ENCODE results near the gene ASGR2. TPM values are rescaled to one million over a fixed set of nuclear protein-coding genes. Genes with fewer than 3 reads are reported as not detected.
A peak's percentile ranks its signal among the peaks of the same experiment; 100 is the strongest.

ASGR2 gene
- total and polyA plus RNA-seq, 2 of the 13 experiments (the other 11 are each of a cell fraction or from before 2014, with no cell fraction given) = 320 to 754 TPM

DNA sequence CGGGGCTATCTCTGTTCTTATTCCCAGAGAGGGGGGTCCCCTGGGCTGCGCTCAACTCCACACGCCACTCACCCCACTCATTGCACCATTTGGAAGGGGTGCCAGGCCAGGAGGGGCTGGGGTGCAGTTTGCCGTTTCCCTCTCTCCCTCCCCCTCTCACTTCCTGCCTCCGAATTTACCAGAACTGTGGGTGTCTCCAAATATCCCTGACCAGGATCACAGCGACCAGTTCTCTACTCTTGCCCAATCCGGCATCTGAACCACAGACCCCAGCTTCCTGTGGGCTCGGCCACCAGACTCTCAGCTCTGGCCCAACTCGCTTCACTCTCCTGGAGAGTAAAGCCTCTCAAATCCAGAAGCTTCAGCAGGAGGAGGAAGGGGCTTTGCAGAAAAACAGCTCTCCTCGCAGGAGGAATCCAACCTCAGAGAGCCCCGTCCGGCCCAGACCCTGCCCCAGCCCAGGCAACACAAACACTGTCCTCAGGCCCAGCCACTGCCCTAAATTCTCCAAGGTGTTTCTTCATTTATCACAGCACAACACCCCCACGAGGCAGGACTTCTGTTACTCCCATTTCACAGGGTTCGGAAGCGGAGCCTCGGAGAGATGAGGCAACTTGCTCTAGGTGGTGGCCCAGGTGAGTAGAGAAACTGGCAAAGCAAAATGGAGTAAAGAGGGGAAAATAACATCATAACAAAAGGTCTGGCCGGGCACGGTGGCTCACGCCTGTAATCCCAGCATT is 423 bp upstream of the ASGR2 start:
- Histone ChIP-seq H3K9ac (ENCODE audit: insufficient read depth, low read depth, low read length) (peak overlapping the region; percentile 97), H3K27ac (ENCODE audit: extremely low read length, insufficient read depth, low read length) (peak overlapping the region; percentile 98), H2AFZ (ENCODE audit: low read length) (no peak overlapping the region), H3K4me3 (replicated peaks in 1 of 3; ENCODE audit: insufficient read depth in 1 of 3, low read depth in 2 of 3, low read length in 3 of 3) (peak overlapping the region; percentile 86 to 99 (median 88)), H3K27me3 (ENCODE audit: control insufficient read depth in 1 of 2, insufficient read depth in 2 of 2, low read length in 2 of 2) (peaks cover 0 to 5% of the 10 kb centered on the region in 2 experiments; a peak in 1 of 5 replicates), H3K4me1 (ENCODE audit: insufficient read depth, low read length) (peaks cover 87% of the 10 kb centered on the region), H3K36me3 (replicated peaks in 1 of 2; ENCODE audit: control insufficient read depth in 1 of 2, insufficient read depth in 2 of 2, low read length in 2 of 2) (peaks cover 0 to 10% of the 10 kb centered on the region in 2 experiments; a peak in 3 of 5 replicates), H3K9me3 (ENCODE audit: low read length) (no peaks in the 10 kb centered on the region), H4K20me1 (ENCODE audit: insufficient read depth, low read length) (peaks cover 3% of the 10 kb centered on the region; the same call in 1 of the 2 replicates), H3K79me2 (ENCODE audit: insufficient read depth, low read length) (peaks cover 49% of the 10 kb centered on the region), H3K4me2 (ENCODE audit: low read depth, low read length) (peak overlapping the region; percentile 100)
- ChIA-PET POLR2A (interaction anchor here (0.6 to 3.7 kb wide), 44 partner anchors 9 to 414 kb away, joined by 3 to 77 read pairs (median 6); partner anchors contain the start of genes ACADVL, ASGR1, DLG4 and DVL2), CTCF (ENCODE audit: low intra/inter-chr PET ratio, low total read pairs) (no interaction called here)
- 2% methylated on average over 16 of the region's 19 CpGs for WGBS (ENCODE audit: low lambda C conversion rate)
- no peak for FAIRE-seq
- peak; percentile 77 for ATAC-seq
- in situ Hi-C loops (cut with HindIII; ENCODE audit: extremely low pct_ligation_motif_present, low pct_unique_long_range_greater_than_20kb) = no loop called here
- TSS peak; percentile 87 for BruUV-seq (replicated peaks)
- DNase-seq (ENCODE audit: low spot score) = peak; percentile 91
- intact Hi-C loops (cut with micrococcal nuclease; ENCODE audit: unreplicated experiment) = loop anchor here (2.0 to 5.0 kb wide), 2 partner anchors 18 to 63 kb away; no protein-coding TSS in a partner anchor
- no peak for TF ChIP-seq EEA1 (CRISPR knock-in tag; IDR thresholded peaks at IDR 0.05; ENCODE audit: borderline replicate concordance)
- TF ChIP-seq ZKSCAN1 (IDR thresholded peaks at IDR 0.05; ENCODE audit: low read length) = no peak
- no peak for TF ChIP-seq ATF7 (IDR thresholded peaks at IDR 0.05)
- no peak for TF ChIP-seq ATF7 (CRISPR knock-in tag; IDR thresholded peaks at IDR 0.05)
- no peak for TF ChIP-seq ZNF619 (CRISPR knock-in tag; IDR thresholded peaks at IDR 0.05)
- TF ChIP-seq RXRA (CRISPR knock-in tag; IDR thresholded peaks at IDR 0.05) = no peak; the same call in 1 of the 2 replicates
- TF ChIP-seq ZMYM2 (CRISPR knock-in tag; IDR thresholded peaks at IDR 0.05) = peak; percentile 30; the same call in 1 of the 2 replicates
- TF ChIP-seq, protein P1, sequence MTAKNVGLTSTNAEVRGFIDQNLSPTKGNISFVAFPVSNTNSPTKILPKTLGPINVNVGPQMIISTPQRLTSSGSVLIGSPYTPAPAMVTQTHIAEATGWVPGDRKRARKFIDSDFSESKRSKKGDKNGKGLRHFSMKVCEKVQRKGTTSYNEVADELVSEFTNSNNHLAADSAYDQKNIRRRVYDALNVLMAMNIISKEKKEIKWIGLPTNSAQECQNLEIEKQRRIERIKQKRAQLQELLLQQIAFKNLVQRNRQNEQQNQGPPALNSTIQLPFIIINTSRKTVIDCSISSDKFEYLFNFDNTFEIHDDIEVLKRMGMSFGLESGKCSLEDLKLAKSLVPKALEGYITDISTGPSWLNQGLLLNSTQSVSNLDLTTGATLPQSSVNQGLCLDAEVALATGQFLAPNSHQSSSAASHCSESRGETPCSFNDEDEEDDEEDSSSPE (CRISPR knock-in tag; IDR thresholded peaks at IDR 0.05) = no peak; the same call in 1 of the 2 replicates
- TF ChIP-seq PAX8 (CRISPR knock-in tag; IDR thresholded peaks at IDR 0.05; ENCODE audit: borderline replicate concordance) = peak; percentile 65; the same call in 1 of the 2 replicates
- TF ChIP-seq MYNN (CRISPR knock-in tag; IDR thresholded peaks at IDR 0.05; ENCODE audit: low read depth) = 0 out of 2 replicates have a peak, but pooled peaks have one; percentile 11
- TF ChIP-seq KLF9 (CRISPR knock-in tag; IDR thresholded peaks at IDR 0.05; ENCODE audit: low read depth) = no peak
- no peak for TF ChIP-seq ZFP36L2 (CRISPR knock-in tag; IDR thresholded peaks at IDR 0.05)
- TF ChIP-seq SIX4 (CRISPR knock-in tag; IDR thresholded peaks at IDR 0.05) = no peak
- no peak for TF ChIP-seq NONO (IDR thresholded peaks at IDR 0.05)
- no peak; the same call in 1 of the 2 replicates for TF ChIP-seq NONO (CRISPR knock-in tag; conservative IDR thresholded peaks at IDR 0.05)
- TF ChIP-seq SP2 (CRISPR knock-in tag; IDR thresholded peaks at IDR 0.05) = no peak
- TF ChIP-seq, protein P2, sequence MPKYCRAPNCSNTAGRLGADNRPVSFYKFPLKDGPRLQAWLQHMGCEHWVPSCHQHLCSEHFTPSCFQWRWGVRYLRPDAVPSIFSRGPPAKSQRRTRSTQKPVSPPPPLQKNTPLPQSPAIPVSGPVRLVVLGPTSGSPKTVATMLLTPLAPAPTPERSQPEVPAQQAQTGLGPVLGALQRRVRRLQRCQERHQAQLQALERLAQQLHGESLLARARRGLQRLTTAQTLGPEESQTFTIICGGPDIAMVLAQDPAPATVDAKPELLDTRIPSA (CRISPR knock-in tag; IDR thresholded peaks at IDR 0.05; ENCODE audit: borderline replicate concordance) = no peak
- TF ChIP-seq ARNT2 (CRISPR knock-in tag; IDR thresholded peaks at IDR 0.05; ENCODE audit: low read depth) = peak; percentile 1; the same call in 1 of the 2 replicates
- no peak for TF ChIP-seq ZNF235 (CRISPR knock-in tag; IDR thresholded peaks at IDR 0.05; ENCODE audit: borderline replicate concordance)
- no peak; the same call in 1 of the 2 replicates for TF ChIP-seq FOXA3 (CRISPR knock-in tag; IDR thresholded peaks at IDR 0.05)
- TF ChIP-seq ZNF569 (CRISPR knock-in tag; IDR thresholded peaks at IDR 0.05; ENCODE audit: borderline replicate concordance) = no peak
- TF ChIP-seq, protein P3, sequence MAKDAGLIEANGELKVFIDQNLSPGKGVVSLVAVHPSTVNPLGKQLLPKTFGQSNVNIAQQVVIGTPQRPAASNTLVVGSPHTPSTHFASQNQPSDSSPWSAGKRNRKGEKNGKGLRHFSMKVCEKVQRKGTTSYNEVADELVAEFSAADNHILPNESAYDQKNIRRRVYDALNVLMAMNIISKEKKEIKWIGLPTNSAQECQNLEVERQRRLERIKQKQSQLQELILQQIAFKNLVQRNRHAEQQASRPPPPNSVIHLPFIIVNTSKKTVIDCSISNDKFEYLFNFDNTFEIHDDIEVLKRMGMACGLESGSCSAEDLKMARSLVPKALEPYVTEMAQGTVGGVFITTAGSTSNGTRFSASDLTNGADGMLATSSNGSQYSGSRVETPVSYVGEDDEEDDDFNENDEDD (CRISPR knock-in tag; IDR thresholded peaks at IDR 0.05; ENCODE audit: borderline replicate concordance) = peak; percentile 10; the same call in 1 of the 2 replicates
- TF ChIP-seq ZBTB7B (CRISPR knock-in tag; IDR thresholded peaks at IDR 0.05) = peak; percentile 69
- TF ChIP-seq NPAS2 (CRISPR knock-in tag; IDR thresholded peaks at IDR 0.05; ENCODE audit: borderline replicate concordance) = no peak
